NCI-H2196 treated with DMSO at 0.1 percent for 48 hours (cell line): Measurements from ENCODE around the gene C2CD2.
"Not testable (repeated sequence)": the region's sequence is repeated elsewhere in the genome, so short reads cannot be mapped to it uniquely, and the experiment has no call there.

Source experiments
- DNase-seq: peaks from one replicate; lab custom pipeline; 2025; ENCODE audit not compliant: unreplicated experiment; lab: John Stamatoyannopoulos, UW

The C2CD2 gene

GRCh38 chr21:41975391-41976272 lies 21.8 kb upstream of the C2CD2 start:
- no peak for DNase-seq

GRCh38 chr21:41974752-41975053 lies 20.9 kb upstream of the C2CD2 start:
- no peak for DNase-seq

- DNase-seq = no peak
These were observed 20.3 kb upstream of the C2CD2 start for GRCh38 chr21:41973861-41974751.

- no peak for DNase-seq
These were observed 19.6 kb upstream of the C2CD2 start for GRCh38 chr21:41973427-41973831.

GRCh38 chr21:41972511-41973205 lies 18.8 kb upstream of the C2CD2 start:
- DNase-seq = no peak

GRCh38 chr21:41971891-41972290 lies 18.1 kb upstream of the C2CD2 start:
- DNase-seq = no peak

GRCh38 chr21:41970751-41971653 lies 17.2 kb upstream of the C2CD2 start:
- no peak for DNase-seq

GRCh38 chr21:41970106-41970391 lies 16.2 kb upstream of the C2CD2 start:
- no peak for DNase-seq

- DNase-seq = no peak
These were observed 13.9 kb upstream of the C2CD2 start for GRCh38 chr21:41967708-41968107.

GRCh38 chr21:41966872-41967621 lies 13.2 kb upstream of the C2CD2 start:
- no peak for DNase-seq

GRCh38 chr21:41966041-41966833 lies 12.4 kb upstream of the C2CD2 start:
- no peak for DNase-seq

- DNase-seq = no peak
These were observed 11.7 kb upstream of the C2CD2 start for GRCh38 chr21:41965461-41966013.

GRCh38 chr21:41965045-41965444 lies 11.2 kb upstream of the C2CD2 start:
- DNase-seq = no peak

- DNase-seq = no peak
These were observed 10.4 kb upstream of the C2CD2 start for GRCh38 chr21:41964171-41964570.

GRCh38 chr21:41962425-41962966 lies 8.7 kb upstream of the C2CD2 start:
- DNase-seq = no peak

GRCh38 chr21:41961753-41962152 lies 7.9 kb upstream of the C2CD2 start:
- DNase-seq = no peak

GRCh38 chr21:41961282-41961701 lies 7.5 kb upstream of the C2CD2 start:
- DNase-seq = no peak

- no peak for DNase-seq
These were observed 6.6 kb upstream of the C2CD2 start for GRCh38 chr21:41960386-41960785.

- not testable (repeated sequence) for DNase-seq
These were observed 5.9 kb upstream of the C2CD2 start for GRCh38 chr21:41959697-41960096.
